Stomach (tissue), 9 donors: ENCODE measurements around the gene SPI1. TPM values are rescaled to one million over a fixed set of nuclear protein-coding genes. Genes with fewer than 3 reads are reported as not detected.

ENCODE experiments used
- DNase-seq, 2 donors: peaks; one replicate each; pipeline versions ENCODE4 v3.0.0 to v3.0.0-alpha.2; 2013 to 2019
- H3K27ac ChIP-seq, 5 donors: fragments of 200-600 bp in 4 of 5; sonication (generic) in 4 of 5; one replicate each; pipeline ENCODE4 v1.5.1; 2013 to 2019; ENCODE audit warnings: mild to moderate bottlenecking in 1 of 5, moderate library complexity in 1 of 5
- H3K27me3 ChIP-seq, 3 donors: fragments of 200-600 bp; sonication (generic); one replicate each; pipeline ENCODE4 v1.5.1; 2017 to 2019; ENCODE audit warnings: mixed run types in 1 of 3
- H3K36me3 ChIP-seq, 4 donors: fragments of 200-600 bp; sonication (generic); 1 replicate in 3 of 4; 2 replicates in 1 of 4; pipeline ENCODE4 v1.5.1; 2016 to 2019
- H3K4me1 ChIP-seq, 4 donors: fragments of 200-600 bp; sonication (generic); one replicate each; pipeline ENCODE4 v1.5.1; 2016 to 2019
- H3K4me3 ChIP-seq, 4 donors: fragments of 200-600 bp; sonication (generic) in 3 of 4; one replicate each; pipeline ENCODE4 v1.5.1; 2016 to 2019; ENCODE audit warnings: mild to moderate bottlenecking in 1 of 4
- H3K9me3 ChIP-seq, 4 donors: fragments of 200-600 bp; sonication (generic); one replicate each; pipeline ENCODE4 v1.5.1; 2016 to 2019
- CTCF ChIP-seq, 7 experiments: fragments of 450-650 bp in 4 of 7; fragments of 200-600 bp in 3 of 7; sonication (generic) in 3 of 7; IDR thresholded peaks; one replicate each; pipeline ENCODE4 v1.5.1; 2016 to 2019; ENCODE audit warnings: antibody characterized with exemption in 7 of 7, control low read depth in 2 of 7, mild to moderate bottlenecking in 1 of 7
- EP300 ChIP-seq: sonication (generic); formaldehyde crosslinking; IDR thresholded peaks from one replicate; pipeline ENCODE4 v1.6.1; 2017; ENCODE audit warnings: antibody characterized with exemption
- POLR2A ChIP-seq, 4 donors: fragments of 450-650 bp; IDR thresholded peaks; one replicate each; pipeline ENCODE4 v1.6.1; 2016; ENCODE audit warnings: antibody characterized with exemption in 4 of 4, control low read depth in 2 of 4, mild to moderate bottlenecking in 1 of 4, moderate library complexity in 1 of 4
- POLR2AphosphoS5 ChIP-seq, 3 donors: sonication (generic); formaldehyde crosslinking; IDR thresholded peaks; one replicate each; pipeline ENCODE4 v1.6.1; 2016; ENCODE audit warnings: antibody characterized with exemption in 3 of 3
- WGBS, 5 donors: extraction: QIAGEN DNeasy Blood & Tissue Kit in 3 of 5; methylation state at CpG; one replicate each; pipeline versions ENCODE4 v1.1.5 to v1.1.7; 2013 to 2018; 5-methylcytosine and 5-hydroxymethylcytosine counted together
- intact Hi-C: fragments of 100-400 bp; cut with DNase I; formaldehyde crosslinking; loops from one replicate; pipeline ENCODE4 v1.15.1; 2023; ENCODE audit warnings: low total_unique reads
- polyA plus RNA-seq, 3 donors: library from polyadenylated mRNA; stranded (reverse); fragments of 200-250 nt; gene quantifications; one replicate each; pipeline ENCODE4 v1.2.3, GENCODE V29; 2013
- total RNA-seq, 5 donors: library from RNA; depleted of rRNA; stranded (reverse); fragments of >200 nt; gene quantifications; one replicate each; pipeline versions ENCODE4 v1.1.0 to v1.2.3, GENCODE V29; 2014 to 2016
- donor health status: healthy with polysubstance abuse.
- donor health status: Bipolar disorder and iron deficiency.
- donor health status: healthy.

The SPI1 gene
- total and polyA plus RNA-seq, 8 donors, result 2.6 to 24.3 (median 8.2) TPM

GRCh38 chr11:47342036-47342803 lies 36.1 kb downstream of the SPI1 start:
- no peaks in the 10 kb centered on the region for H3K4me1 ChIP-seq
- TF ChIP-seq POLR2AphosphoS5 (IDR thresholded peaks at IDR 0.05) (no peak), CTCF (IDR thresholded peaks at IDR 0.05) (no peak), POLR2A (IDR thresholded peaks at IDR 0.05) (no peak), EP300 (no peak)
- 83 to 87% (median 85%) methylated on average over 14 to 24 of the region's 24 CpGs for WGBS, 5 donors
- H3K27me3 ChIP-seq, result no peaks in the 10 kb centered on the region
- no peak overlapping the region for H3K27ac ChIP-seq
- H3K36me3 ChIP-seq, result no peaks in the 10 kb centered on the region
- DNase-seq, result no peak
- intact Hi-C loops, result no loop called here
- no peaks in the 10 kb centered on the region for H3K9me3 ChIP-seq
- no peak overlapping the region for H3K4me3 ChIP-seq

GRCh38 chr11:47340980-47341775 lies 37.2 kb downstream of the SPI1 start:
- Histone ChIP-seq H3K4me3 (no peak overlapping the region), H3K9me3 (no peaks in the 10 kb centered on the region), H3K27me3 (no peaks in the 10 kb centered on the region), H3K4me1 (no peaks in the 10 kb centered on the region), H3K27ac (no peak overlapping the region), H3K36me3 (no peaks in the 10 kb centered on the region)
- no peak for DNase-seq
- no peak for TF ChIP-seq POLR2AphosphoS5 (IDR thresholded peaks at IDR 0.05)
- TF ChIP-seq POLR2A (IDR thresholded peaks at IDR 0.05), result no peak
- no peak for TF ChIP-seq CTCF (IDR thresholded peaks at IDR 0.05)
- TF ChIP-seq EP300, result no peak
- intact Hi-C loops, result no loop called here
- 62 to 75% (median 66%) methylated on average over 16 to 18 of the region's 18 CpGs for WGBS, 5 donors

- Histone ChIP-seq H3K9me3 (no peaks in the 10 kb centered on the region), H3K27me3 (no peaks in the 10 kb centered on the region), H3K36me3 (no peaks in the 10 kb centered on the region), H3K4me1 (no peaks in the 10 kb centered on the region), H3K4me3 (no peak overlapping the region), H3K27ac (no peak overlapping the region)
- intact Hi-C loops, result no loop called here
- DNase-seq, result no peak
- no peak for TF ChIP-seq EP300
- no peak for TF ChIP-seq CTCF (IDR thresholded peaks at IDR 0.05)
- no peak for TF ChIP-seq POLR2A (IDR thresholded peaks at IDR 0.05)
- no peak for TF ChIP-seq POLR2AphosphoS5 (IDR thresholded peaks at IDR 0.05)
- WGBS, 5 donors, result 72 to 86% (median 77%) methylated on average over 9 of the region's 9 CpGs
Observed at GRCh38 chr11:47340010-47340409, 38.3 kb downstream of the SPI1 start.

GRCh38 chr11:47338396-47339241 lies 39.7 kb downstream of the SPI1 start:
- Histone ChIP-seq H3K27ac (no peak overlapping the region), H3K4me1 (no peaks in the 10 kb centered on the region), H3K4me3 (no peak overlapping the region), H3K27me3 (no peaks in the 10 kb centered on the region), H3K9me3 (no peaks in the 10 kb centered on the region), H3K36me3 (no peaks in the 10 kb centered on the region)
- WGBS, 5 donors, result 88 to 92% (median 91%) methylated on average over 19 to 27 of the region's 27 CpGs
- no peak for DNase-seq
- intact Hi-C loops, result no loop called here
- no peak for TF ChIP-seq CTCF (IDR thresholded peaks at IDR 0.05)
